Hematopoietic multipotent progenitor cell treated with erythropoietin and hydrocortisone succinate and interleukin-3 and kit ligand, for 4 days (in vitro differentiated cells): ENCODE data around the gene C6orf58.
"Not testable (repeated sequence)": the region's sequence is repeated elsewhere in the genome, so short reads cannot be mapped to it uniquely, and the experiment has no call there.

Source experiments
- DNase-seq: peaks from one replicate; pipeline ENCODE4 v3.0.0-alpha.2; 2015

The C6orf58 gene

DNA sequence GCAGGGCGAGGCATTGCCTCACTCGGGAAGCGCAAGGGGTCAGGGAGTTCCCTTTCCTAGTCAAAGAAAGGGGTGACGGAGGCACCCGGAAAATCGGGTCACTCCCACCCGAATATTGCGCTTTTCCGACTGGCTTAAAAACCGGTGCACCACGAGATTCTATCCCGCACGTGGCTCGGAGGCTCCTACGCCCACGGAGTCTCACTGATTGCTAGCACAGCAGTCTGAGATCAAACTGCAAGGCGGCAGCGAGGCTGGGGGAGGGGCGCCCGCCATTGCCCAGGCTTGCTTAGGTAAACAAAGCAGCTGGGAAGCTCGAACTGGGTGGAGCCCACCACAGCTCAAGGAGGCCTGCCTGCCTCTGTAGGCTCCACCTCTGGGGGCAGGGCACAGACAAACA lies 16.5 kb downstream of the C6orf58 start:
- DNase-seq, result not testable (repeated sequence)

- DNase-seq, result peak; percentile 22
Observed at GRCh38 chr6:127606131-127606562, 29.2 kb downstream of the C6orf58 start.

DNA sequence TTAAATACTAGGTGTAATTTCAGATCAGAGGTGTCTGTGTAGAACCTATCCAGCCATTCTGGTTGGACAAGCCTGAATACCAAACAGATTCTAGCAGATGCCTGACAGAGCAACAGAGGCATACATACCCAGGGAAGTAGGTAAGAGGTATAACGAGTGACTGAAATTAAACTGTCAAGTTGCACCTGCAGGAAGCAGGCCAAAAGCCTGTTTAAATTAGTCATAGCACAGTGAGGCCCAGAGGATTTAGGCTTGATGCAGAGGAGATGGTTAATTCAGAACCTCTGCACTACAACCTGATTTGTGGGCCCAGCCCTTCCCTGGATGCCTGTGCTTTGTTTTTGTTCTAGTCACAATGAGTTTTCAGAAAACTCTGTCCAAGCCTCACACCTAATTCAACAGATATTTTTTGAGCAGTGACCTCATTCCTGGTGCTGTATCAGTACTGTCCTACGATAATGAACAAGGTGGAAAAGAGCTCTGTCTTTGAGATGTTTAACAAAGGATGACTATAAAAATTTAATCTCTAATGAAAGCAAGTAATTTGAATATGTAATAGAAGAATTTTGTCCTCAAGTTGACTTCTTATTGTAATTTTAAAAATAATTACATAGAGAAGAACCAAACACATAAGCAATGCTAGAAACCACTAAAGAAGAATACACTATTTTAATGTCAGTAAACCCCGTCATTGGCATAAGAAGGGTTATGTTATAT lies 31.7 kb downstream of the C6orf58 start:
- DNase-seq, result no peak

DNA sequence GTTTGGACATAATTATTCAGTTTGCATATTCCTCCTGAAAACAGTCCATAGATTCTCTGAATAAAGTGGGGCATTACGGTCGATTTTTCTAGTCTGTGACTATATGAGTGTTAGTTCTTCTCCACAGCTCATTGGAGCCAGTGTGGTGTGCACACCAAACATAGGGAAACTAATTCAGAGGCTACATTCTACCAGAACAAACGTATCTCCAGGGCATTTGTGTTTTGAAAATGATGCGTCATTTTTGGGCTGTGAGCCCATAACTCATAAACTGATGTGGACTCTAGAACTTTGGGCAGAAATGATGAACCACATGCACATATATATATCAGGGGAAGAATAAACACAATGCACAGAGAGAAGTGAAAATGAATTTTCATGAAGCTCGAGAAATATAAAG lies 41.8 kb downstream of the C6orf58 start:
- no peak for DNase-seq

DNA sequence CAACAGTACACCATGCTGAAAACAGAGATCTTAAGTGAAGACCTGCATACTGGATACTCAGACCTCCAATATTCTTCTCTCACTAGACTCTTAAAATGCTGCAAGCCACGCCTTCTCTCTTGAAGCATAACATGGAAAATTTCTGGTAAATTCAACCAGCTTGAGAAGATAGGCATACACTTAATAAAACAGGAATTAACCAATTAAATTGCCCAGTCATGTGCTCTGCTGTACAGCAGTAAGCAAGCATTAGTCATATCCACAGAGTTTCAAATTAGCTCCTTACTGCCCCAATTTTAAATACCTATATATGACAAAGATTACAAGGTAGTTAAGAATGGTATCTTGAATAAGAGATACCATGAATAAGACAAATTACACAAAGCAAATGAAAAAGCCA lies 53.8 kb downstream of the C6orf58 start:
- DNase-seq, result no peak

DNA sequence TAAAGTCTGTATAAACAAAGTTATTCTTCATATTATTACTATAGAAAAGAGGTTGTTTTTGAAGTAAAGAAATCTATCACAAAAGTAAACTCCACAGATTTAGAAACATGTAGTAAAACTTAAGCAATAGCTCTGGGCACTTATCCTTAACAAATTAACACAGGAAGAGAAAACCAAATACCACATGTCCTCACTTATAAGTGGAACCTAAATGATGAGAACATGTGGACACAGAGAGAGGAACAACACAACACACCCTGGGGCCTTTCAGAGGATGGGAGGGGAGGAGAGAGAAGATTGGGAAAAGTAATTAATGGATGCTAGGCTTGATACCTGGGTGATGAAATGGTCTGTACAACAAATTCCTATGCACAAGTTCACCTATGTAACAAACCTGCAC lies 57.2 kb downstream of the C6orf58 start:
- DNase-seq, result no peak

DNA sequence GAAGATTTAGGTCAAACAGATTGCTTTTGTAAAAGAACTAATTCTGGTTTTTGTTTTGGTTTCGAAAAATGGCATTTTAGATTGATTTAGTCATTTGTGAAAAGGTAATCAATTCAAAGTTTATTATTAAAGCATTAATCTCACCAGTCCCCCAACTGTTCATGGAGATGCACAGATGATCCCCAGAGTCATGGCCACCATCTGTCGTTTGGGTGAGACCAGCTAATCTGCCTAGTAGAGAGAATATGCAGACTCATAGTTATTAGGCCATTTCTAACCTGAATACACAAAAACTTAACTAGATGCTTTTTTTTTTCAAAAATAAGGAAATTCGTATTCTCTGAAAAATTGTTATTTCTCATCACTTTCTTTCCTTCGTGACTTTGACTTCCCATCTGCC lies 58.1 kb downstream of the C6orf58 start:
- no peak for DNase-seq

DNA sequence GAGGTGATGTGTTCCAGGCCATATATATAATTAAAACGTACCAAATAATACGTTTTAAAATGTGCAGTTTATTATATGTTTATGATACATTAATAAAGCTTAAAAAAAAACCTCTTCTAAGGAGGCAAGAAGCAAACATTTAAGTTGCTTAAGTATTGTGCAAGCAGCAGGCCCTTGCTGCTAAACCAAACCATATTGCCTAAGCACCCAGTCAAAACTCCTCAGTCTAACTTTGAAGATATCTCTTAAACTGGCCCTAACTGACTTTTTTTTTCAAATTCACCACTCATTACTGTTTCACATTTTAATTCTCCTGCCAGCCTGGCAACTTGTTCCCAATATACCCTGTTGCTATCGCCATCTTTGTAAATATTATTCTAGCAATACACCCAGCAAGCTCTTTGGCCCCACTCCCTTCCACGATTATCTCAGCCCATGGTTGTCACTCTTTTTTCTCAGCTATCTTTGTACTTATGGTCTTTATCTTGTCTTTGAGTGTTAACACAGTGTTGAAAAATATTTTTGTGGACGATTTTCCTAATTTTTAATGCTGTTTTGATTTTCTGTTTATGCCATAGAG lies 60.9 kb downstream of the C6orf58 start:
- DNase-seq, result peak; percentile 21
